ACHN (cell line): ENCODE data around the gene SUPT3H.
"Not testable (repeated sequence)": the region's sequence is repeated elsewhere in the genome, so short reads cannot be mapped to it uniquely, and the experiment has no call there.

Experiments
- DNase-seq: peaks from one replicate; pipeline ENCODE4 v3.0.0-alpha.2; 2015
- in situ Hi-C: cut with HindIII; loops from 2 replicates; pipeline ENCODE4 v1.10.0; 2017; ENCODE audit warnings: low sequenced_read_pairs, low pct_ligation_motif_present, low pct_unique_long_range_greater_than_20kb

The SUPT3H gene

GRCh38 chr6:44921798-44922197 is 455.9 kb downstream of the SUPT3H start:
- DNase-seq, result no peak

GRCh38 chr6:44920952-44921491 is 456.7 kb downstream of the SUPT3H start:
- no peak for DNase-seq
- in situ Hi-C loops, result no loop called here

More at GRCh38 chr6:44921798-44922197, 455.9 kb downstream of the SUPT3H start:
- in situ Hi-C loops, result no loop called here

GRCh38 chr6:44918671-44919296 is 458.9 kb downstream of the SUPT3H start:
- DNase-seq, result no peak
- in situ Hi-C loops, result no loop called here

GRCh38 chr6:44917430-44917829 is 460.3 kb downstream of the SUPT3H start:
- DNase-seq, result no peak
- in situ Hi-C loops, result no loop called here

- no peak for DNase-seq
- in situ Hi-C loops, result no loop called here
These were observed 462.6 kb downstream of the SUPT3H start for GRCh38 chr6:44915111-44915510.

- DNase-seq, result no peak
- in situ Hi-C loops, result no loop called here
These were observed 463.6 kb downstream of the SUPT3H start for GRCh38 chr6:44914141-44914540.

GRCh38 chr6:44906761-44907160 is 471.0 kb downstream of the SUPT3H start:
- in situ Hi-C loops, result no loop called here

GRCh38 chr6:44900358-44900757 is 477.4 kb downstream of the SUPT3H start:
- in situ Hi-C loops, DNase-seq: not testable (repeated sequence)

More at GRCh38 chr6:44906761-44907160, 471.0 kb downstream of the SUPT3H start:
- DNase-seq, result no peak

GRCh38 chr6:44898296-44898930 is 479.3 kb downstream of the SUPT3H start:
- in situ Hi-C loops, result no loop called here
- no peak for DNase-seq

GRCh38 chr6:44897316-44897715 is 480.4 kb downstream of the SUPT3H start:
- in situ Hi-C loops, result no loop called here
- no peak for DNase-seq

GRCh38 chr6:44896701-44897100 is 481.0 kb downstream of the SUPT3H start:
- DNase-seq, result no peak
- in situ Hi-C loops, result no loop called here

- in situ Hi-C loops, result no loop called here
- no peak for DNase-seq
These were observed 485.2 kb downstream of the SUPT3H start for GRCh38 chr6:44892579-44892978.

- DNase-seq, in situ Hi-C loops: not testable (repeated sequence)
These were observed 498.7 kb downstream of the SUPT3H start for GRCh38 chr6:44879071-44879470.

- DNase-seq, in situ Hi-C loops: not testable (repeated sequence)
These were observed 501.1 kb downstream of the SUPT3H start for GRCh38 chr6:44876638-44877037.

- DNase-seq, result no peak
- in situ Hi-C loops, result no loop called here
These were observed 508.3 kb downstream of the SUPT3H start for GRCh38 chr6:44869321-44869897.

GRCh38 chr6:44868910-44869309 is 508.8 kb downstream of the SUPT3H start:
- in situ Hi-C loops, result no loop called here

GRCh38 chr6:44868335-44868668 is 509.4 kb downstream of the SUPT3H start:
- DNase-seq, result no peak
- in situ Hi-C loops, result no loop called here

More at GRCh38 chr6:44868910-44869309, 508.8 kb downstream of the SUPT3H start:
- DNase-seq, result no peak

GRCh38 chr6:44867571-44868334 is 510.0 kb downstream of the SUPT3H start:
- DNase-seq, result no peak
- in situ Hi-C loops, result no loop called here

GRCh38 chr6:44865184-44865583 is 512.5 kb downstream of the SUPT3H start:
- DNase-seq, in situ Hi-C loops: not testable (repeated sequence)
